HepG2 (cell line): Measurements from ENCODE around the gene KLHL18. TPM values are rescaled to one million over a fixed set of nuclear protein-coding genes. Genes with fewer than 3 reads are reported as not detected.
A peak's percentile ranks its signal among the peaks of the same experiment; 100 is the strongest.

Source experiments
- ATF3 ChIP-seq: sonication (generic); formaldehyde crosslinking; IDR thresholded peaks from 2 replicates; pipeline ENCODE4 v1.4.0; 2020; ENCODE audit warnings: missing genetic modification reagents
- EHMT2 ChIP-seq: fragments of 200-600 bp; sonication (generic); IDR thresholded peaks from 2 replicates; pipeline ENCODE4 v1.7.0; 2017; ENCODE audit warnings: antibody characterized with exemption, low read depth, low read length, borderline replicate concordance
- FOXK1 ChIP-seq: sonication (generic); formaldehyde crosslinking; IDR thresholded peaks from 2 replicates; pipeline ENCODE4 v1.4.0; 2020; ENCODE audit warnings: low read depth, missing genetic modification reagents, borderline replicate concordance
- GTF2F1 ChIP-seq: fragments of 150-350 bp; IDR thresholded peaks from 2 replicates; pipeline ENCODE4 v1.6.1; 2014; ENCODE audit warnings: low read length
- GTF3A ChIP-seq: sonication (generic); formaldehyde crosslinking; conservative IDR thresholded peaks from 2 replicates; pipeline ENCODE4 v1.4.0; 2020; ENCODE audit warnings: mild to moderate bottlenecking, missing genetic modification reagents
- HNRNPLL ChIP-seq: fragments of 200-400 bp; formaldehyde crosslinking; IDR thresholded peaks from 2 replicates; pipeline ENCODE4 v1.6.1; 2017; ENCODE audit warnings: mild to moderate bottlenecking, low read depth, low read length; ENCODE audit not compliant: poor library complexity, severe bottlenecking
- HOXD1 ChIP-seq: sonication (generic); formaldehyde crosslinking; IDR thresholded peaks from 2 replicates; pipeline ENCODE4 v1.5.0; 2020; ENCODE audit warnings: missing genetic modification reagents
- MAFK ChIP-seq, 2 experiments: IDR thresholded peaks in 1 of 2; conservative IDR thresholded peaks in 1 of 2; 2 replicates each; pipeline ENCODE4 v1.6.1; 2011; ENCODE audit warnings: improper control_type of control experiment in 2 of 2, low read length in 2 of 2
- PPARG ChIP-seq: conservative IDR thresholded peaks from 2 replicates; pipeline ENCODE4 v1.6.1; 2016; ENCODE audit warnings: missing biosample characterization, missing genetic modification reagents
- SMAD1 ChIP-seq: sonication (generic); formaldehyde crosslinking; IDR thresholded peaks from 2 replicates; pipeline ENCODE4 v1.4.0; 2020; ENCODE audit warnings: missing genetic modification reagents, low read depth, mild to moderate bottlenecking, borderline replicate concordance
- SP140L ChIP-seq: sonication (generic); formaldehyde crosslinking; IDR thresholded peaks from 2 replicates; pipeline ENCODE4 v1.4.0; 2020; ENCODE audit warnings: missing genetic modification reagents, borderline replicate concordance
- TARDBP ChIP-seq: sonication (generic); formaldehyde crosslinking; IDR thresholded peaks from 2 replicates; pipeline ENCODE4 v1.8.0; 2022; ENCODE audit warnings: mild to moderate bottlenecking, missing genetic modification reagents
- XBP1 ChIP-seq: sonication (generic); formaldehyde crosslinking; IDR thresholded peaks from 2 replicates; pipeline ENCODE4 v1.5.0; 2020; ENCODE audit warnings: missing genetic modification reagents
- ZFP36L1 ChIP-seq: sonication (generic); formaldehyde crosslinking; IDR thresholded peaks from 2 replicates; pipeline ENCODE4 v1.8.0; 2022; ENCODE audit warnings: mild to moderate bottlenecking, missing genetic modification reagents, moderate library complexity
- ZFP37 ChIP-seq: sonication (generic); formaldehyde crosslinking; IDR thresholded peaks from 2 replicates; pipeline ENCODE4 v1.4.0; 2020; ENCODE audit warnings: missing genetic modification reagents, borderline replicate concordance
- ZFP41 ChIP-seq: sonication (generic); formaldehyde crosslinking; IDR thresholded peaks from 2 replicates; pipeline ENCODE4 v1.4.0; 2020; ENCODE audit warnings: mild to moderate bottlenecking, missing genetic modification reagents, borderline replicate concordance
- ZNF136 ChIP-seq: sonication (generic); formaldehyde crosslinking; IDR thresholded peaks from 2 replicates; pipeline ENCODE4 v1.8.1; 2022; ENCODE audit warnings: low read depth, mild to moderate bottlenecking, moderate library complexity, missing genetic modification reagents
- ZNF224 ChIP-seq: sonication (generic); formaldehyde crosslinking; IDR thresholded peaks from 2 replicates; pipeline ENCODE4 v1.5.0; 2020; ENCODE audit warnings: mild to moderate bottlenecking, missing genetic modification reagents
- ZNF431 ChIP-seq: sonication (generic); formaldehyde crosslinking; IDR thresholded peaks from 2 replicates; pipeline ENCODE4 v1.9.0; 2022; ENCODE audit warnings: missing genetic modification reagents, low read depth, mild to moderate bottlenecking, borderline replicate concordance
- ZNF556 ChIP-seq: sonication (generic); formaldehyde crosslinking; IDR thresholded peaks from 2 replicates; pipeline ENCODE4 v1.4.0; 2020; ENCODE audit warnings: mild to moderate bottlenecking, missing genetic modification reagents, borderline replicate concordance
- ZNF576 ChIP-seq: sonication (generic); formaldehyde crosslinking; IDR thresholded peaks from 2 replicates; pipeline ENCODE4 v1.4.0; 2020; ENCODE audit warnings: mild to moderate bottlenecking, missing genetic modification reagents
- ZNF850 ChIP-seq: sonication (generic); formaldehyde crosslinking; conservative IDR thresholded peaks from 2 replicates; pipeline ENCODE4 v1.9.0; 2021; ENCODE audit warnings: mild to moderate bottlenecking, missing genetic modification reagents
- polyA plus RNA-seq, 8 experiments: library from polyadenylated mRNA; depleted of rRNA in 3 of 8; stranded (reverse) in 7 of 8; unstranded in 1 of 8; fragments of >200 nt; fragmentation: Illumina TruSeq in 4 of 8; extraction: Trizol in 4 of 8; gene quantifications; 2 replicates each; pipeline versions ENCODE4 v1.2.1 to v1.2.3, GENCODE V29; 2011 to 2016; ENCODE audit warnings: low read depth in 4 of 8, missing spikeins in 1 of 8, mixed read lengths in 1 of 8; ENCODE audit not compliant: insufficient read depth in 1 of 8
- total RNA-seq, 5 experiments: library from RNA; depleted of rRNA; stranded (reverse); fragments of >200 nt; fragmentation: Illumina TruSeq; extraction: Trizol; gene quantifications; 2 replicates each; pipeline ENCODE4 v1.2.3, GENCODE V29; 2016; ENCODE audit warnings: low read depth in 1 of 5
- TF ChIP-seq, protein P1 (sequence below): sonication (generic); formaldehyde crosslinking; IDR thresholded peaks from 2 replicates; pipeline ENCODE4 v1.9.0; 2022; ENCODE audit warnings: missing genetic modification reagents, mild to moderate bottlenecking, borderline replicate concordance
- TF ChIP-seq, protein P2 (sequence below): IDR thresholded peaks from 2 replicates; pipeline ENCODE4 v1.6.1; 2012; ENCODE audit warnings: low read length, improper control_type of control experiment

The KLHL18 gene
- total and polyA plus RNA-seq, 2 of the 13 experiments (the other 11 are each of a cell fraction or from before 2014, with no cell fraction given): 17.5 to 18.8 TPM

DNA sequence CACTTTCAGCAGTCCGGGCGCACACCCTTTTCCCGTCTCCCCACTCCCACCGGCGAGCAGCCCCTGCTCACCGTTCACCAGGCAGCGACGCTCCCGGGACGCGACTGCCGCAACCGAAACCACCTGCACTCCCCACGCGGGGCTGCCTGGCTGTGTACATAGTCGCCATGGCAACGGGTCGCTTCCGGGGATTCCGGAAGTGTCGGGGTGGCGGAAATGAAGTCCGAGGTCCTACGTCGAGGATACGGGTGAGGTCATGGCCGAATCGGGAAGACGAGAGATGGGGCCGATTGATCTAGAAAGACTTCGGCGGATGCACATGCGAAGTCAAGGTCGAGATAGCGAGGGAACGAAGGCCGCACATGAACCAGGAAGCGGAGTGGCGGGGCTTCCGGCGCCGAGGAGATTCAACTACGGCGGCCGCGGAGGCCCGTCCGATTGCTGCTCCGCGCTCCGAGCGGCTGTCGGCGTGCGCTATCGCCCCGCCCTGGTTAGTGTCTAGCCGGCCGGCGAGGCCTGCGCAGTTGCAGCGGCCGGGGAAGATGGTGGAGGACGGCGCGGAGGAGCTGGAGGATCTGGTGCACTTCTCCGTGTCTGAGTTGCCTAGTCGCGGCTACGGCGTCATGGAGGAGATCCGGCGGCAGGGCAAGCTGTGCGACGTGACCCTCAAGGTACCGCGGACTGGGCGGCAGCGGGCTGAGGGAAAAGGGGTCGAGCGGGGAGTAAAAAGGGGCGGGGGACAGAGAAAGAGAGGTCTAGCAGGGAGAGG lies at the start of gene KLHL18, which contains the start of gene KIF9 (continued):
- peak; percentile 92 for TF ChIP-seq HNRNPLL
- no peak for TF ChIP-seq MAFK (conservative IDR thresholded peaks at IDR 0.05 in 1 of 2, IDR thresholded peaks at IDR 0.05 in 1 of 2; ENCODE audit: low read length in 2 of 2)
- TF ChIP-seq, protein P1, sequence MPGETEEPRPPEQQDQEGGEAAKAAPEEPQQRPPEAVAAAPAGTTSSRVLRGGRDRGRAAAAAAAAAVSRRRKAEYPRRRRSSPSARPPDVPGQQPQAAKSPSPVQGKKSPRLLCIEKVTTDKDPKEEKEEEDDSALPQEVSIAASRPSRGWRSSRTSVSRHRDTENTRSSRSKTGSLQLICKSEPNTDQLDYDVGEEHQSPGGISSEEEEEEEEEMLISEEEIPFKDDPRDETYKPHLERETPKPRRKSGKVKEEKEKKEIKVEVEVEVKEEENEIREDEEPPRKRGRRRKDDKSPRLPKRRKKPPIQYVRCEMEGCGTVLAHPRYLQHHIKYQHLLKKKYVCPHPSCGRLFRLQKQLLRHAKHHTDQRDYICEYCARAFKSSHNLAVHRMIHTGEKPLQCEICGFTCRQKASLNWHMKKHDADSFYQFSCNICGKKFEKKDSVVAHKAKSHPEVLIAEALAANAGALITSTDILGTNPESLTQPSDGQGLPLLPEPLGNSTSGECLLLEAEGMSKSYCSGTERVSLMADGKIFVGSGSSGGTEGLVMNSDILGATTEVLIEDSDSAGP (CRISPR knock-in tag): peak; percentile 87
- peak; percentile 84 for TF ChIP-seq ZNF556
- TF ChIP-seq XBP1 (CRISPR knock-in tag): no peak
- no peak for TF ChIP-seq HOXD1
- TF ChIP-seq ZFP37 (CRISPR knock-in tag): no peak
- 0 out of 2 replicates have a peak, but pooled peaks have one; percentile 16 for TF ChIP-seq GTF2F1
- no peak for TF ChIP-seq ZNF224 (CRISPR knock-in tag)
- peak; percentile 90 for TF ChIP-seq TARDBP (CRISPR knock-in tag)
- TF ChIP-seq ZFP41 (CRISPR knock-in tag): no peak
- no peak for TF ChIP-seq EHMT2
- TF ChIP-seq GTF3A (CRISPR knock-in tag): peak; percentile 80; the same call in 1 of the 2 replicates
- no peak for TF ChIP-seq ATF3 (CRISPR knock-in tag)
- no peak for TF ChIP-seq SP140L (CRISPR knock-in tag)
- peak; percentile 60; the same call in 1 of the 2 replicates for TF ChIP-seq SMAD1 (CRISPR knock-in tag)
- TF ChIP-seq ZNF136 (CRISPR knock-in tag): 0 out of 2 replicates have a peak, but pooled peaks have one; percentile 61
- TF ChIP-seq ZNF431: no peak; the same call in 1 of the 2 replicates
- TF ChIP-seq ZFP36L1 (CRISPR knock-in tag): no peak
- TF ChIP-seq, protein P2, sequence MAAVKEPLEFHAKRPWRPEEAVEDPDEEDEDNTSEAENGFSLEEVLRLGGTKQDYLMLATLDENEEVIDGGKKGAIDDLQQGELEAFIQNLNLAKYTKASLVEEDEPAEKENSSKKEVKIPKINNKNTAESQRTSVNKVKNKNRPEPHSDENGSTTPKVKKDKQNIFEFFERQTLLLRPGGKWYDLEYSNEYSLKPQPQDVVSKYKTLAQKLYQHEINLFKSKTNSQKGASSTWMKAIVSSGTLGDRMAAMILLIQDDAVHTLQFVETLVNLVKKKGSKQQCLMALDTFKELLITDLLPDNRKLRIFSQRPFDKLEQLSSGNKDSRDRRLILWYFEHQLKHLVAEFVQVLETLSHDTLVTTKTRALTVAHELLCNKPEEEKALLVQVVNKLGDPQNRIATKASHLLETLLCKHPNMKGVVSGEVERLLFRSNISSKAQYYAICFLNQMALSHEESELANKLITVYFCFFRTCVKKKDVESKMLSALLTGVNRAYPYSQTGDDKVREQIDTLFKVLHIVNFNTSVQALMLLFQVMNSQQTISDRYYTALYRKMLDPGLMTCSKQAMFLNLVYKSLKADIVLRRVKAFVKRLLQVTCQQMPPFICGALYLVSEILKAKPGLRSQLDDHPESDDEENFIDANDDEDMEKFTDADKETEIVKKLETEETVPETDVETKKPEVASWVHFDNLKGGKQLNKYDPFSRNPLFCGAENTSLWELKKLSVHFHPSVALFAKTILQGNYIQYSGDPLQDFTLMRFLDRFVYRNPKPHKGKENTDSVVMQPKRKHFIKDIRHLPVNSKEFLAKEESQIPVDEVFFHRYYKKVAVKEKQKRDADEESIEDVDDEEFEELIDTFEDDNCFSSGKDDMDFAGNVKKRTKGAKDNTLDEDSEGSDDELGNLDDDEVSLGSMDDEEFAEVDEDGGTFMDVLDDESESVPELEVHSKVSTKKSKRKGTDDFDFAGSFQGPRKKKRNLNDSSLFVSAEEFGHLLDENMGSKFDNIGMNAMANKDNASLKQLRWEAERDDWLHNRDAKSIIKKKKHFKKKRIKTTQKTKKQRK: no peak
- TF ChIP-seq ZNF576 (CRISPR knock-in tag): no peak
- no peak for TF ChIP-seq ZNF850 (CRISPR knock-in tag)
- peak; percentile 68; the same call in 1 of the 2 replicates for TF ChIP-seq PPARG (CRISPR knock-in tag)
- peak; percentile 79 for TF ChIP-seq FOXK1 (CRISPR knock-in tag)
